Measurements from ENCODE around the gene PDE4D.
"Not testable (repeated sequence)": the region's sequence is repeated elsewhere in the genome, so short reads cannot be mapped to it uniquely, and the experiment has no call there.

PDE4D gene

GRCh38 chr5:59600998-59601397, 292.5 kb downstream of the PDE4D start:
- DNase-seq = no peak

GRCh38 chr5:59600153-59600552, 293.4 kb downstream of the PDE4D start:
- no peak for DNase-seq

GRCh38 chr5:59599729-59600128, 293.8 kb downstream of the PDE4D start:
- no peak for DNase-seq

DNA sequence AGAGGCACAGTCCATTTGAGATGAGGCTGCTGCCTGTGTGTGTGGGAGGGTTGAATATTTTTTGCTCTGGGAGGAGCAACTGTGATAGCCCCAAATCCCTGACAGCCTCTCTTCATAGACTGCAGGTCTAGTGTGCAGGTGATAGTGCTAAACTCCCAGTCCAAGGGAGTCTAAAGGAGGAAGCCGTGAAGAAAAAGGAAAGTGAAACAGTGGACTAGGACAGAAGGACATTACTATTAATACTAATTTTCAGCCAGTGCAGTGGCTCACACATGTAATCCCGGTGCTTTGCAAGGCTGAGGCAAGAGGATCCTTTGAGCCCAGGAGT, 295.0 kb downstream of the PDE4D start:
- DNase-seq = no peak

DNA sequence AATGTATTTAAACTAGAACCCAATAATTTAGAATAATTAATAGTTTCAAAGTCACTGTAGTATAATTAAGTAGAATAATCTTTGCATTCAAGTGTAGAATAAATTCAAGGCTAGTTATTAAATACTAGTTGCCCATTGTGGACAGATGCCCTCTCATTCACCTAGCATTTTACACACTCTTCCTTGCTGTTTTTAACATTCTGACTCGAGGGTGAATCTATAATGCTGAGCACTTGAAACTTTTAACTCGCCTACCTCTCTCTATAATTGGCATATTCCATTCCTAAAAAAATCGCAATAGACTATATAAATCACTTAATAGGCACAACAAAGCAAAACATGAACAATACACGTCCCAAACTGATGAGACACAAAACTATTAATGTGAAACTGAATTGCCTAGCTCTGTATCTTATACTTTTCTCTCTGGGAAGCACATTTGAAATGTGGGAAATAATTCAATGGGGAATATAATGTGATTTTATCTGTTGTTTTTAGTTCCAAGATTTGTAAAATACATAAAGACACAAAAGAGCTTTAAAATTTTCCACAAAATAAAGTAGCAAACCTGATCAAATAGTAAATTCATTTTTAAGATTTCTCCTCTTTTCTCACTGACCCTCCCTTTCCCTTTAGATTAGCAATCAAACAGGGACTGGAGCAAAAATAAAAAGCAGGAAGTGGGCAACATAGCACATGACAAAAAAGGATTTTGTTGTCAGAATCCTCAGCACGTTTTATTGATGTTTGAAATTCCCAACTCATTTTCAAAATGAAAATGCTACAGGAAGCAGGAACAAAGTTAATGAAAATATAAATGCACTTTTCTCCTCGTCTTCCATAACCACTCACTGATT, 295.6 kb downstream of the PDE4D start:
- DNase-seq = no peak

DNA sequence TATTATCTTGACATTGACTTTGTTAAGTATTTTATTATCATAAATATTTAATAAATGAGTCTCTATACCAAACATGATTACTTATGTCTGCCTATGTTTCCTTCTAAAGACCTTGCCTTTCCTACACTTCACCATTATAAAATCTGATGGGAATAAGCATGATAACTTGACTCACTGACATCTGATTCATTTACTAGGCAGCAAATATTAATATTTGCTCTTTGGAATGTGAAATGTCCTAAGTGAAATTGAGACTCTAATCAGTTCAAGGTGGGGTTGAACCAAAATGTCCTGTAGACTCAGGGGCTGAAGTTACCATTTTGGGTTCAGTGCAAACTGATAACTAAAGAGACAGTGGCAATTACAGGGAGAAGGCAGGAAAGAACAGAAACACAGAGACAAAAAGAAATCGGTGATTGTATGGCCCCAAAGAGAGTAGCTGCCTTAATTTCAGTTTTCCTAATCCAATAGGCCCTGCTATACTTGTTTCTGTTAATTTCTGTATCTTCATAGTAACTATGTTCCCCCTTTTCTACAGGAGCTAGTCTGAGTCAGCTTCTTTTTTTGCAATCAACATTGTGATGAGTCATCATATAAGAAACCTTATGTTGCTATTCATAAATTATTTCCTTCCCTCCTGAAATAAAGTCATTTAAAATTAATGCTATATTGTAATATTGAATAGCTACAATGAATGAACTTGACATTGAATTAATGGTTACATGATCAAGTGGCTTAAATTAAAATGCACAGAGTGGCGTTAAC, 296.8 kb downstream of the PDE4D start:
- DNase-seq = no peak

DNA sequence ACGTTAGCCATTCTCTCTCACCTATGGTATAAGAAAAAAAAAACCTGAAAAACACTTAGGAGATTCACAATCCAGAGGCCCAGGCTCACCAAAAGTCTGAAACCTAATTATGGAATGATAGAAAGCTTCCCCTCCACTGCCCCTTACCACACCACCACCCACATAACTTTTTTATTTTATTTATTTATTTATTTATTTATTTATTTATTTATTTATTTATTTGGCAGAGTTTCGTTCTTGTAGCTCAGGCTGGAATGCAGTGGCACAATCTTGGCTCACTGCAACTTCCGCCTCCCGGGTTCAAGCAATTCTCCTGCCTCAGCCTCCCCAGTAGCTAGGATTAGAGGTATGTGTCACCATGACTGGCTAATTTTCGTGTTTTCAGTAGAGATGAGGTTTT, 299.4 kb downstream of the PDE4D start:
- not testable (repeated sequence) for DNase-seq

DNA sequence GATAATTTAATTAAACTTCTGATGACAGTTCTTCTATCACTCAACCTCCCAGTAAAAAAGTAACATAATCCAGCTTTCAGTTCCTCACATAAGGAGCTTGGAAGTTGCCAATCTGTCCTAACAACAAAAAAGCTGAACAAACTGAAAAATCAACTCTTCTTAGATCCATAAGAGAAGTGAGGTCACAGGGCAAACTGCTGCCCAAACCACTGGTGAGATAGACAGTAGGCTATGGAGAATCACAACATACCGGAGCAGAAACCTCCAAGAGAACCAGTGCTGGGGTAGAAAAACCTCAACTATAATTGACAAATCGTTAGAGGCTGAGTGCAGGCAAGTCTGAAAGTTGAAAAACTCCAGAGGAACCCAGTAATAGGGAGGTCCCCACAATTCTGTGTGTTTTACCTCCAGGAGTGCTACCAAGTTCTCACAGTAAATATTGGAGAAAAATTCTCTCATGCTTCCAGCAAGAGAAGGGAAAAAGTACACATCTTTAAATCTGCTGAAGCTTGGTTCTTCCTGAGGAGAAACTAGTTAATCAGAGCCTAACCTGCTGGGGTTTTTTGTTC, 300.0 kb downstream of the PDE4D start:
- DNase-seq = no peak

GRCh38 chr5:59592101-59592500, 301.4 kb downstream of the PDE4D start:
- DNase-seq = no peak

DNA sequence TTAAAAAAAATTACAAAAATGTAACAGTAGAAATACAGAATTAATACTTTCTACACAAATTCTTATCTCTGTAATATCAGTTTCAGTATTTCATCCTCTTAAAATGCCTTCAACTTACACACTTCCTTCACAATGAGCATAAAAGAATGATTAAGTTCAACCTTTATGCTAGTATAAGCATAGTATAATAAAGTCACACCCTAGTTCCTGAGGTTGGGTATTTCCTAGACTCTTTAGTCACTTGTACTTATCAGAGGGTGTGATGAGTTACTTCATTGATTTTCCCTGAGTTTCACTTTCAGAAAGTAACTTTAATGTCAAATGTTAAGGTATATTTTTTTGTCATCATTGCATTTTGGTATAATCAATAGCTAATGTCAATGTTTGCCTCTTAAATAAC, 302.4 kb downstream of the PDE4D start:
- DNase-seq = no peak

- DNase-seq = no peak
Observed at GRCh38 chr5:59588922-59589321, 304.6 kb downstream of the PDE4D start.

- no peak for DNase-seq
Observed at GRCh38 chr5:59587489-59588337, 305.8 kb downstream of the PDE4D start.

GRCh38 chr5:59586841-59587240, 306.7 kb downstream of the PDE4D start:
- DNase-seq = no peak

DNA sequence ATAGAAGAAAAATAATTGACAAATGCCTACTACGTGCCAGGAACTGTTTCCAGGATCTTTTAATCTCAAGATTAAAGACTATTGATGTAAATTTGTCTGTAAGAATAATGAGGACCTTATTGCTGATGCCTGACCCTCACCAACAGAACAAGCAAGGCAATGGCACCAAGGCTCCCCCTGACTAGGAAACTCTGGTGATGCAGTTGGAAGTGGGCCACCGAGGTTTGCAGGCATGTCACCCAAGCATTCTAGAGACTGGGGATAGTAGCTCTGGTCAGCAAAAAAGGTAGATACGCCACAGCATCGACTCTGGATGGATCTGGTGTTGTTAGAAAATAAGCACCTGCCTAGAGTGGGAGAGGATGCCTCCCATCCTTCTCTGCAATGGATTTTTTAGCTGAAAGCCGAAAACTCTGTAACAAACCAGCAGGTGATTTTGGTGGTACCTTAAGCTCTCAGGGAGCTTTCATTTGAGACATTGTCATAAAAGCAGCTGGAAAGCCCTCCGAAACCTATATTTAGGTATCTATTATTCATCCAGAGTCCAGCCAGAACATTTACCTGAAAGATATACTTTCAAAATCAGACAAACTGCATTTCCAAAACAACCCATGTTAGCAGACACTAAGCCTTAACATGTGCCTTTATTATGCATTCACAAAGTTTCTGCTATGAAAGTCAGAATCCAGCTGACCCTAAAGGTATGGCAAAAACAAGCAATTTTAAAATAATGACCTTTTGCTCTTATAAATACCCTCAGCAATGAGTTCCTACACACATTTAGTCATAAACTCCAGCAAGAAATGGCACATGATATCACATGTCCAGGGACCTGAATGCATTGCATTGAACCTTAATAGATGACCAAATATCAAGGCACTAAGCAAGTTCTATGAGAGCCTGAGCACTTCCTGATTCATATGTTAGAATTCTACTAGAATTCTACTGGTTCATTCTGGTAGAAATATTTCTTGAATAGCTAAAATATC, 308.4 kb downstream of the PDE4D start:
- no peak for DNase-seq

DNA sequence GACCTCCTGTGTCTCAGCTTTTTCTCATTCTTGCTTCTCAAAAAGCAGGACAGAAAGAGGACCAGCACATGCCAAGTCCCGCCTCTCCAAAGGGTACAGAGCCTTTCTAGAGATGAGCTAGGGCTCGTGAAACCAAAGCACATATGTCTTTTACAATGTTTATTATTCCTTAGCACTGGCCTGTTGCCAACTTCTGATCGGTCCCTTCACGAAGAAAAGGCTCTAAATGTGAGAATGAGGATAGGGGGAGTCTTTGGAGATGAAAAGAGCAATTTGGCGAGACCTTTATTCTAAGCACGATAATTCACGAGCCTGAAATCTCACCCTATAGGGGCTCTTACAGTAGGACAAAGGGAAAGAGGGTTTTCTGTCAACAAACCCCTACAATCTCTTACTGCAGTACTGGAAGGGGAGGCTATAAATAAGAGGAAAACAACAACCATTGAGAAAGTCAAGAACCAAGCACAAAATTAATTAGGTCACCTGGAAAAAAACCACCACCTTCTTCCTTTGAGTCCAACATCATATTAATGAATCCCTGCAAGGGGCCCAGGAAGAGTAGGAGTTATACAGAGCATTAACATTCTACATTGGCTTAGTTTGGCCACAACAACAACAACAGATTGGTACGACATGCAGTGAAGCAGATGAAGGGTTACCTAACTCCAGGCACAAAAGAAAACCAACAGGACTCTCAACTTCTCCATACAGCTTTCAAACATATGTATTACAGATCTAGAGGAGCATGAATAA, 309.5 kb downstream of the PDE4D start:
- DNase-seq = no peak

DNA sequence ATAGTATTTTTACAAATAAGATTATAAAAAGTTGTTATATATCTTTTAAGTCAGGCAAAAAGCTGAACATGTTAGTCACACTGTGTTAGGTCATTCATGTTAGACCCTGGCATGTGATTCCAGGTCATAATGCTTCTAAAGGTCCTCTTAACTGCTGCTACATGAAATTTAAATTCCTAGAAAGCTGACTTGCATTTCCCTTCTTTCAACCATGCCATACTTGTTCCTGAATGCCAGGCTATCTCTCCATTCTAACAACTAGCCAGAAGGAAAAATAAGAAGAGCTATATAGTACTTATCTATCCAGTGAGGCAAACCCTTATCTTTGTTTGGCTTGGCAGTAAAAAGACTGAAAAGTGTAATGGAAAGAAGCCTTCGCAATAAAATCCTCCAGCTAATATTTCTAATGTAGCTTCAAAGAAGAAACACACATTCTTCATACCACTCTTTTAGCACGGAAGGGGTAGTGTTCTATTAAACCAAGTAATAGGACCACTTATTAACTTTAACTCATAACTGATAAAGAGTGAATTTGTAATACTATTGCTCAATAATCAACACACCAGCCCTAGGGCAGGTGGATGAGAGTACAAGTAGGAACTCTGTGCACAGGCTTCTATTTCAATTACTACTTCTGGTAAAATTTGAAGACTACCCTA, 310.2 kb downstream of the PDE4D start:
- DNase-seq = no peak

DNA sequence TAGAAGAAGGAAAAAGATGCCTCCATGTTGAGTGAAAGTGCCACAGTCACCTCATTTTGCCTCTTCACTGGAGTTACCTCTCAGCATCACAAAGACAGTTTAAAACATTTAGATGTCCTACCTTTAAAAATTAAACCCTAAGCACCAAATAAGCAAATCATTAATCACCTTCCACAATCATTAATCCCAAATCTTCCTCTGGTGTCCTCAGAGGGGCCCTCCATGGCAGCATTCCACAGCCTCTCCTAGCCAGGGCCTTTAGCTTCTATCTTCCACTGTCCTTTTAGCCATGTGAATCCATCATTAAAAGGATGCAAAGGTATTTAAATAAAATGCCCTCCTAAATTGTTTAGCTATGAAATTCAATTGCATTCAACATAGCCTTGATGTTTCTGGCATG, 310.8 kb downstream of the PDE4D start:
- DNase-seq = no peak

- no peak for DNase-seq
Observed at GRCh38 chr5:59579824-59580167, 313.7 kb downstream of the PDE4D start.

DNA sequence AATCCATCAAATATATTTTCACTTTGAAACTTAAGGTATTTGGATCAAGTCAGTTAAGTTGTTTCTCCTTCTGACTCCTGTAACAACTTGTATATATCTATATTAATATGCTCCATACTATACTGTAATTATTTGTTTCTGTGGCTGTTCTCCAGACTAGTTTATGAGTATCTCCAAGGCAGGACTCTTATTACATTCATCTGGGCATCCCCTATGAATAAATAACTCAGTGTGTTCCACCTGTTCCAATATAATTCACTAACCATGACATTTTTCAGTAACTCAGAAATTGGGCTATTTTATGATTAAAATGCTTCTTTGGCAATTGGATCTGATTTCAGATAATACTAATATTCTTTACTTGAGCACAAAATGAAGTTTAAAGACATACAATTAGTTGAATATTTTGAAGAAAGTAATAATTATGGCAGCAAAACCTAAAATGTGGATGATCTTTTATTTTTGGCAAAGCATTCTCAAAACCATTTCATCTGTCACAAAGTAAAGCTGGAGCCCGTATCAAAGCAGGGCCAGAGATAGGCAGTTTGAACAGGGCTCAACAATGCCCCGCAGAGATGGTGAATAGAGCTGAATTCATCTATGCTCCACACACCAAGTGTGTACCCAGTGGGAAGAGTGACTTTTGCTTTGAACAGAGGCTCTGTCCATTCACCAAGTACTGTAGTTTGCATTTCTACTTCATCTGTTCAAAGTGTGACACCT, 314.3 kb downstream of the PDE4D start:
- no peak for DNase-seq

- DNase-seq = no peak
Observed at GRCh38 chr5:59577485-59577884, 316.0 kb downstream of the PDE4D start.
